ENCODE results near the gene RGS7. TPM values are rescaled to one million over a fixed set of nuclear protein-coding genes. Genes with fewer than 3 reads are reported as not detected.

The RGS7 gene
- total and polyA plus RNA-seq, 9 donors = 0.05 to 0.25 (median 0.10) TPM; not detected in 5

DNA sequence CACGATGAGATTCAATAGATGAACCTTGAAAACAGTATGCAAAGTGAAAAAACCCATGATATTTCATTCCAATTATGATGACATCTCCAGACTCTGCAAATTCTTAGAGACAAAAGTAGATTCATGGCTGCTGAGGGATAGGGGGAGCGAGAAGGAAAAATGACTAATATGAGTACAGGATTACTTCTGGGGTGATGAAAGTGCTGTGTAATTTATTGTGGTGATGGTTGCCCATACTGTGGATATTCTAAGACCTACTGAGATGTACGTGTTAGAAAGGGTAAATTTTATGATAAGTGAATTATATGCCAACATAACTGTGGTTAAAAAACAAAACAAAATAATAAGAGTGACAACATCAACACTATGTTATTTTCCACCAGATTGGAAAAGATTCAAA, 18.9 kb upstream of the RGS7 start:
- no CpG with 5 or more reads among the region's 3 CpGs for WGBS (ENCODE audit: insufficient coverage)
- no peaks in the 10 kb centered on the region for H3K36me3 ChIP-seq (ENCODE audit: control insufficient read depth, insufficient read depth, low read length)
- H3K27ac ChIP-seq (ENCODE audit: low read length) = no peak overlapping the region
- H3K4me3 ChIP-seq (ENCODE audit: low read length) = no peak overlapping the region
- H3K9me3 ChIP-seq (replicated peaks; ENCODE audit: control insufficient read depth, low read depth, low read length) = no peaks in the 10 kb centered on the region
- DNase-seq = no peak
- H3K4me1 ChIP-seq (ENCODE audit: control insufficient read depth, insufficient read depth, low read length) = no peaks in the 10 kb centered on the region
- no peaks in the 10 kb centered on the region for H3K27me3 ChIP-seq (ENCODE audit: control insufficient read depth, insufficient read depth, low read length)

DNA sequence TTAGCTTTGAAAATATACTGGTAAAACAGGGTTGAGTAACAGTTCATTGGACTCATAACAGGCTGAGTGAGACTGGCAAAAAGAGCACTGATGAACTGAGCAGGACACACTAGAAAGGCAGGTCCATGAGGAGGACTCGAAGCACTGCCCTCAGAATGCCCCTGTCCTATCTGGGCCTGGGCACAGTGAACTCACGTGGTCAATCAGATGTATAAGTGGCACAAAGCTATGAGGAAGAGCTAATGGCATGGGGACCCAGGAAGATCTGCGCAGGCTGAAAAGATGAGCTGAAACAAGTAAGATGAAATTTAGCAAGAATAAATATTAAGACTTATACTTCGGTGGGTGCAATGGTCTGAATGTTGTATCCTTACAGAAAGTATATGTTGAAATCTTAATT, 9.2 kb upstream of the RGS7 start:
- H3K27ac ChIP-seq (ENCODE audit: low read length) = no peak overlapping the region
- H3K9me3 ChIP-seq (replicated peaks; ENCODE audit: control insufficient read depth, low read depth, low read length) = no peaks in the 10 kb centered on the region
- H3K27me3 ChIP-seq (ENCODE audit: control insufficient read depth, insufficient read depth, low read length) = peaks cover 2% of the 10 kb centered on the region
- no peak for DNase-seq
- no peak overlapping the region for H3K4me3 ChIP-seq (ENCODE audit: low read length)
- no peaks in the 10 kb centered on the region for H3K36me3 ChIP-seq (ENCODE audit: control insufficient read depth, insufficient read depth, low read length)
- WGBS (ENCODE audit: insufficient coverage) = 81% methylated on average over 2 of the region's 4 CpGs
- H3K4me1 ChIP-seq (ENCODE audit: control insufficient read depth, insufficient read depth, low read length) = no peaks in the 10 kb centered on the region

DNA sequence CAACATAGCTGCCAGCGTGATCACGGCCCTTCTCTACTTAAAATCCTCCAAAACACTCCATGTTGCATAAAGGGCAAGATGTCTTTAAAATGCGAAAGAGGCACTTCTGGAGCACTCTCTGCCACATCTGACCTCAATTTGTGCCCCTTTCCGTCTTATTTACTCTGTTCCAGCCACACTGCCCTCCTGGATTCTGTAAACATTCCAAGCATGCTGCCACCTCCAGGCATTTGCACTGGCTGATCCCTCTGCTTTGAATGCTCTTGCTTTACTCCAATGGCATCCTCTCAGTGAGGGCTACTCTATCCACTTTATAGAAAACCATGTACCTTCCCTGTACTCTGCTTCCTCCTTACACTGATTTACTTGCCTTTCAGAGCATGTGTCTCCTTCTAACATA, 5.3 kb upstream of the RGS7 start:
- no peaks in the 10 kb centered on the region for H3K4me1 ChIP-seq (ENCODE audit: control insufficient read depth, insufficient read depth, low read length)
- DNase-seq = no peak

DNA sequence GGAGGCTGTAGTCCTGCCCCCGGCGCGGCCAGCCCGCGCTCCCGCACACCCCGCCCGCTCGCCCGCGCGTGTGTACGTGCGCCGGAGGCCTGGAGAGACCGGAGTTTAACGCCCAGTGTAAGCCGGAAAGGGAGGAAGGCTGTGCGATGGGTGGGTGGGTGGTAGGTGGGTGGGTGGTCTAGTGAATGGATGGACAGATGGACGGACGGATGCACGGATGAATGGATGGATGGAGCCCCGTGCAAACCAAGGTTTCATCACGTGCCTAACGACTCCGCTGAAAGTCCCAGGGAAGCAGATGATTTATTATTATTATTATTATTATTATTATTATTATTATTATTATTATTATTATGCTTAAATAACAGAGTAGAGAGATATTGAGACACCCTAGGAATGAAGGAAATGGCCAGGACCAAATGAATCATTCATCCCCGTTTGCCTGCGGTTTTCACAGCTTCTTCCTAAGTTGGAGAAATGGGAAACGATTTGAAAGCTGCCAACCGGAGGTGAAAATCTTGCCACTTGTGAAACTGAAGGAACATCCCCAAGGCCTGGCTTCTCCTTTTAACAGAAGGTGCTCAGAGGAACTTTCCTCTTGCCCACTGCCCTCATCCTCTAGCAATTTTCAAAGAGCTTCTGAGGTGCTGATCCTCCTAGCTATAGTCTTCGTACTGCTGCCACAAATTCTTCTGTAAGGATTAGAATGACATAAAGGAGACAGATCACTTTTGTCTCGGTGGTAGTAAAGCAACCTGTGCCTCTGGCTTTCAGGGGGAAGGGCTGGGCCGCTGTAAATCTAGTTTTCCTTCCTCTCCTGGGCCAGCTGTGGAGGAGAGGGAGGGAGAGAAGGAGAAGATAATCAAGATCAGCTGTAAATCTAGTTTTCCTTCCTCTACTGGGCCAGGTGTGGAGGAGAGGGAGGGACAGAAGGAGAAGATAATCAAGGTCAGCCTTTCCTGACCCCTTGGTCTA, 648 bp upstream of the RGS7 start:
- H3K36me3 ChIP-seq (ENCODE audit: control insufficient read depth, insufficient read depth, low read length) = no peaks in the 10 kb centered on the region
- H3K4me1 ChIP-seq (ENCODE audit: control insufficient read depth, insufficient read depth, low read length) = peaks cover 3% of the 10 kb centered on the region
- peaks cover 17% of the 10 kb centered on the region for H3K27me3 ChIP-seq (ENCODE audit: control insufficient read depth, insufficient read depth, low read length)
- no peak overlapping the region for H3K4me3 ChIP-seq (ENCODE audit: low read length)
- 1% methylated on average over 23 of the region's 33 CpGs for WGBS (ENCODE audit: insufficient coverage)
- no peak overlapping the region for H3K27ac ChIP-seq (ENCODE audit: low read length)
- no peaks in the 10 kb centered on the region for H3K9me3 ChIP-seq (replicated peaks; ENCODE audit: control insufficient read depth, low read depth, low read length)
- DNase-seq = no peak

More for the DNA sequence above, 5.3 kb upstream of the RGS7 start:
- Histone ChIP-seq H3K27me3 (ENCODE audit: control insufficient read depth, insufficient read depth, low read length) (peaks cover 9% of the 10 kb centered on the region), H3K27ac (ENCODE audit: low read length) (no peak overlapping the region), H3K9me3 (replicated peaks; ENCODE audit: control insufficient read depth, low read depth, low read length) (no peaks in the 10 kb centered on the region), H3K36me3 (ENCODE audit: control insufficient read depth, insufficient read depth, low read length) (no peaks in the 10 kb centered on the region), H3K4me3 (ENCODE audit: low read length) (no peak overlapping the region)
- WGBS (ENCODE audit: insufficient coverage) = 51% methylated on average over 4 of the region's 4 CpGs

DNA sequence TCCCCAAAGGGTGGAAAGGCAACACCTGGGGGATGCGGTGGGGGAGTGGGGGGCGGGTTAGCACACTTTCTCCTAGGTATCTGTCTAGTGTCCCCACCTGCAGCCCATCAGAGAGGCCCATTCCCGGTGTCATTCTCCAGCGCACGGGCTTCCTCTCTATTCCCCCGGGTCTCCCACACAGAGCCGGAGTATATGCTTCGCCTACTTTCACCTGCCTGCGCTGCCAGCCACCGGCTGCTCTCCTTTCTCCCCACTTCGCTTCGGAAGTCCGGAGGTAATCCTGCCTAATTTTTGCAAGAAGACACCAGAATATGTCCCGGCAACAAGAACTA, 852 bp downstream of the RGS7 start:
- H3K4me3 ChIP-seq (ENCODE audit: low read length) = peak overlapping the region; percentile 15
- 3% methylated on average over 12 of the region's 14 CpGs for WGBS (ENCODE audit: insufficient coverage)

DNA sequence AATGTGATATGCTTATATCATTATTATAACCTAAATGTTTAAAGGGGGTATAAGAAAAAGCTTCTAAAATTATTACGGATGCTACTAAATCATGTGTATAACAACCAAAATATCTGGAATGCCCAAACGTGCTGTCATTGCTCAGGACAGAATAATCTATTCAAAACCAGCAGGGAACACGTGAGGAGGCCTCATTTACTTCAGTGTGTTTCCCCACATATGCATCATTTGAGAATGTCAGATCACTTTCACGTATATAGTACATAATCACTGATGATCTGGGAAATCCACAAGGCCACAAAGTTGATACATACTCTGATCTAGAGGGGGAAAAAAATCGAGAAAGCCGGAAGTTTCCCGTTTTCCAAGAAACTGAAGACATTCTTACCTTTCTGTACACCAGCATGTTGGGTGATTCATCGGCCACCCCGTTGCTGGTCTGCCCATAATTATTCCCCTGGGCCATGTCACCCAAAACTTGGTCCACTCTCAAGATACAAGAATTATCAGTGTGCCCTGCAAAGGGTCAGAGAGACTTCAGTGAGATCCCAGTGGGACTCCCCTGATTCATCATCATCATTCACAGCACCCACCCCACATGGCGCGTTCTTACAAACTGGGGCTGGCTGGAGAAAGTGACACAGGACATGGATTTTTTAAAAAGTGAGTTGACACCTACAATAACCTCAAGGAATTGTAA, 1.5 kb downstream of the RGS7 start:
- WGBS (ENCODE audit: insufficient coverage) = 61% methylated on average over 5 of the region's 11 CpGs
- Histone ChIP-seq H3K4me1 (ENCODE audit: control insufficient read depth, insufficient read depth, low read length) (peaks cover 3% of the 10 kb centered on the region), H3K27me3 (ENCODE audit: control insufficient read depth, insufficient read depth, low read length) (peaks cover 15% of the 10 kb centered on the region), H3K36me3 (ENCODE audit: control insufficient read depth, insufficient read depth, low read length) (no peaks in the 10 kb centered on the region), H3K9me3 (replicated peaks; ENCODE audit: control insufficient read depth, low read depth, low read length) (no peaks in the 10 kb centered on the region), H3K27ac (ENCODE audit: low read length) (no peak overlapping the region), H3K4me3 (ENCODE audit: low read length) (no peak overlapping the region)
- DNase-seq = no peak

More for the DNA sequence above, 852 bp downstream of the RGS7 start:
- no peaks in the 10 kb centered on the region for H3K9me3 ChIP-seq (replicated peaks; ENCODE audit: control insufficient read depth, low read depth, low read length)
- no peak for DNase-seq
- no peak overlapping the region for H3K27ac ChIP-seq (ENCODE audit: low read length)
- H3K27me3 ChIP-seq (ENCODE audit: control insufficient read depth, insufficient read depth, low read length) = peaks cover 15% of the 10 kb centered on the region
- H3K36me3 ChIP-seq (ENCODE audit: control insufficient read depth, insufficient read depth, low read length) = no peaks in the 10 kb centered on the region
- H3K4me1 ChIP-seq (ENCODE audit: control insufficient read depth, insufficient read depth, low read length) = peaks cover 3% of the 10 kb centered on the region

DNA sequence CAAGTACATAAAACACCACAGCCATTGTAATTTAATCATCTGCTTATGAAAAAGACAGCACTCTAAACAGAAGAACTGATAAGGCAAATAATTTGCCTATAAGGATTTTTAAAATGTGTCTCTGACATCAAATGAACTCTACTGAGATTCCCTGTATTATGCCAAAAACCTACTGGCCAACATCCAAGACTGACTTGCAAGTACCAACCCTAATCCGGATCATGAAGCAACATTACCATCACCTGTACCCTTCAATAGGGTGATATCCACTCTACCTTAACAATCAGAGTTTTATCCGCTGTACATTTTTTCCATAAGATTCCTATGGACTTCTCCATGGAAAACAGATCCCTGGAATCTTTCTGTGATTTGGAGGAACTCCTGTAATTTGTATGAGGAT, 4.6 kb downstream of the RGS7 start:
- DNase-seq = no peak
- Histone ChIP-seq H3K27me3 (ENCODE audit: control insufficient read depth, insufficient read depth, low read length) (peaks cover 8% of the 10 kb centered on the region), H3K9me3 (replicated peaks; ENCODE audit: control insufficient read depth, low read depth, low read length) (no peaks in the 10 kb centered on the region), H3K27ac (ENCODE audit: low read length) (no peak overlapping the region), H3K4me3 (ENCODE audit: low read length) (no peak overlapping the region), H3K36me3 (ENCODE audit: control insufficient read depth, insufficient read depth, low read length) (no peaks in the 10 kb centered on the region), H3K4me1 (ENCODE audit: control insufficient read depth, insufficient read depth, low read length) (peaks cover 3% of the 10 kb centered on the region)
- WGBS (ENCODE audit: insufficient coverage) = no CpG with 5 or more reads among the region's 2 CpGs

DNA sequence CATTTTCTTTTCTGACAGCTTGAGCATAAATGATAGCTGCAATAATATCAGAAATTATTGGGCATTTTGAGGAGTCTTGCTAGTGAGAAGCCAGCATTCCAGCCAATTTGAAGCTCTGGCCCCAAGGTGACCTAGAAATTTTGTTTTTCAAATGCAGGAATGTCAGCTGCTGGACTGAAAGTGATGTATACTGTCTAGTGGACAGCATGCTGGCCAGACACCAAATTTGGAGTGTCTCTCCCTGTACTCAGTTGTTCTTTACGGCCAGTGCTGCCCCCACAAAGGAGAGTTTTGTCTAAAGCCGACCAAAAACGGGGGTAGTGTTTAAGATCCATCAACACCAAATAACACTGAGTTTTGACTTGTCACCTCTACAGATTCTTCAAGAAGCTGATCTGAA, 5.2 kb downstream of the RGS7 start:
- Histone ChIP-seq H3K9me3 (replicated peaks; ENCODE audit: control insufficient read depth, low read depth, low read length) (no peaks in the 10 kb centered on the region), H3K4me3 (ENCODE audit: low read length) (no peak overlapping the region), H3K27ac (ENCODE audit: low read length) (no peak overlapping the region), H3K36me3 (ENCODE audit: control insufficient read depth, insufficient read depth, low read length) (no peaks in the 10 kb centered on the region), H3K4me1 (ENCODE audit: control insufficient read depth, insufficient read depth, low read length) (peaks cover 3% of the 10 kb centered on the region), H3K27me3 (ENCODE audit: control insufficient read depth, insufficient read depth, low read length) (peaks cover 8% of the 10 kb centered on the region)
- no peak for DNase-seq
- 43% methylated on average over 1 of the region's 3 CpGs for WGBS (ENCODE audit: insufficient coverage)

DNA sequence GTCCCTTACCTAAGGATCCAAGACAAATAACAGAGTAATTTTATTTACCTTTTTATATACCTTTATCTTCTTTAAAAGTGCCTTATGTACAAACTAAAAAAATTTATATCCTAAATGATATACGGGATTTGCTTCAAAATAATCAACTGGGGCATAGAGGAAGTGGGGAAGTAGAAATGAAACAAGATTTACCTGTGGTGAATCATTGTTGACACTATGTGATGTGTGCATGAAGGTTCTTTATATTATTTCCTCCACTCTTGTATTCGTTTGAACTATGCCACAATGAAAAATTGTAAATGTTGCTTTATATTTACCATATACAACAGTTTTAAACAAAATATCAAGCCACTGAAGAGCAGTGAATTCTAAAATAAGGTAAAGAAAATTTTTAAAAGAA, 13.0 kb downstream of the RGS7 start:
- Histone ChIP-seq H3K4me1 (ENCODE audit: control insufficient read depth, insufficient read depth, low read length) (no peaks in the 10 kb centered on the region), H3K27ac (ENCODE audit: low read length) (no peak overlapping the region), H3K4me3 (ENCODE audit: low read length) (no peak overlapping the region), H3K36me3 (ENCODE audit: control insufficient read depth, insufficient read depth, low read length) (no peaks in the 10 kb centered on the region), H3K9me3 (replicated peaks; ENCODE audit: control insufficient read depth, low read depth, low read length) (no peaks in the 10 kb centered on the region), H3K27me3 (ENCODE audit: control insufficient read depth, insufficient read depth, low read length) (no peaks in the 10 kb centered on the region)
- WGBS (ENCODE audit: insufficient coverage) = no CpG with 5 or more reads among the region's 2 CpGs
- DNase-seq = no peak

DNA sequence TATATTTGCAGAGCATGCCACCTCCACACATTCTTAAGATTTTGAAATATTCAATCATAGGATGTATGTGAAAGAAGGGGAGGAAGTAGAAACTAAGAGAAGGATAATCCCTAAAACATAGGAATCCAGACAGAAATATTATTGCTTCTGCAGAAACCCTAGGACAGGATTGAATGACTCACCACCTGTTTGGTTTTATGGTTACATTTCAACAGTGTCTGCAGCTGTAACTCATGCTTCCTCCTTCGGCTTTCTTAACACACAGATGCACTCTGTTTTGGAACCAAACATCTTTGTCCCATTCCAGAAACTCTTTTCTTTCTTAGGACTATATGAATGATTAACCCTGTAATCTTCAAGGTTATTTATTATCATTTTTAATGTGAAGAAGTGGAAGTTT, 20.7 kb downstream of the RGS7 start:
- WGBS (ENCODE audit: insufficient coverage) = no CpG with 5 or more reads among the region's 1 CpG
- H3K36me3 ChIP-seq (ENCODE audit: control insufficient read depth, insufficient read depth, low read length) = no peaks in the 10 kb centered on the region
- DNase-seq = peak; percentile 4
- no peak overlapping the region for H3K27ac ChIP-seq (ENCODE audit: low read length)
- no peaks in the 10 kb centered on the region for H3K9me3 ChIP-seq (replicated peaks; ENCODE audit: control insufficient read depth, low read depth, low read length)
- H3K4me1 ChIP-seq (ENCODE audit: control insufficient read depth, insufficient read depth, low read length) = no peaks in the 10 kb centered on the region
- no peak overlapping the region for H3K4me3 ChIP-seq (ENCODE audit: low read length)
- H3K27me3 ChIP-seq (ENCODE audit: control insufficient read depth, insufficient read depth, low read length) = no peaks in the 10 kb centered on the region
